Non-pigmented ciliary epithelial cell (primary cell): ENCODE measurements around the gene CTNNA1.
A peak's percentile ranks its signal among the peaks of the same experiment; 100 is the strongest.

Source experiments
- DNase-seq: peaks from one replicate; pipeline ENCODE4 v3.0.0-alpha.2; 2010; ENCODE audit warnings: low read depth

Gene CTNNA1

DNA sequence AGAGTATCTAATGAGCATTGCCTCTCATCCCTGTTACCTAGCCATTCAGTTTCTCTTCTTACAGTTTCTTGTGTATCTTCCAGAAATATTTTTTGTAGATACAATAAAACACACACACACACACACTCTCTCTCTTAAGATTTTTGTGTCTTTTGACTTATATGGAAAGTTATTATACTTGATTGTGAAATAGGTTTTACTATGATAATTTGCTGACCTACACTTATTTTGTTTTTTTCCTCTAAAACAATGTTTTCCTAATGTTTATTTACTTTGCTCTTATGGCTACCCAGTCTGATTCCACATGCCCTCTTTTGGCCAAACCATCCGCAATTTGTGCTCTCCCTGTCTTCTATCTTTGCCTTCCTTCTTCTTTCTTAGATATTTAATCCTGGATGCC is 96.7 kb downstream of the CTNNA1 start:
- DNase-seq, result no peak

DNA sequence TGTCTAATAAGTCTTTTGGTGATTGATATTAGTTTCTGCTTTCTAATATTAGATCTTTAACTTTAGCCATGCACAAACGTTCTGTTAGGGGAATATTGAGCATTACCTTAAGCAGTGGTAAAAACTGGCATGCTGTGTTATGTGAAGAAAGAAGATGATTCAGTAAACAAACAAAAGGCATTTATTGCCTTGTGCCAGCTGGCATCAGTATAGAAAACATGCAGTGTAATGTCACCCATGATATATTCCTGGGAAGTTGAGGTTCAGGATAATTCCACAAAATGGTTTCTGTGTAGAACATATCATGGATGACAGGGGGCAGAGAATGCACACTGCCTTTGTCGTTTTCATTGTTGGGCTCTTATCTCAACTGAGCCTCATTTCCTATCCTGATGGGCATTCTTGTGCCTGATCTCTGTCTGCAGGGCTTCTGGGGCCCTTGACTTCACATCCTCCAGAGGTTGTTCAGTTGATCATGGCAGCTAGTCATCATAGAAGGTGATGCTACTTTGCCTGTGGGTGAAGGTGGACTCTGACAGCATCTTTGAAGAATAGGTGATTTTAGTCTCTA is 97.7 kb downstream of the CTNNA1 start:
- DNase-seq, result no peak

DNA sequence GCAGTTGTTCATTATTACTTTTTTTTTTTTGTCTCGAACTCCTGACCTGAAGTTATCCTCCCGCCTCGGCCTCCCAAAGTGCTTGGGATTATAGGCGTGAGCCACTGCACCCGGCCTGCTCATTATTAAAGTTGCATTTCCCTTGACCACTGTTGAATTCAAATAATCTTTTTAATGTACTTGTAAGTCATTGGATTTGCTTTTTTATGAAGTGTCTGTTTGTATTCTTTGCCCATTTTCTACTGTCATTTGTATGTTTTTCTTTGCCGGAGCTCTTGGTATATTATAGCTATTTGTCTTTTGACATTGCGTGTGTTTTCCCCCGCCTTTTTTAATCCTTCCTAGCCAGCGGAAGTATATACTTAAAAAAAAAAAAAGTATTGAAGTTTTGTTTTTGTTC is 99.9 kb downstream of the CTNNA1 start:
- no peak for DNase-seq

DNA sequence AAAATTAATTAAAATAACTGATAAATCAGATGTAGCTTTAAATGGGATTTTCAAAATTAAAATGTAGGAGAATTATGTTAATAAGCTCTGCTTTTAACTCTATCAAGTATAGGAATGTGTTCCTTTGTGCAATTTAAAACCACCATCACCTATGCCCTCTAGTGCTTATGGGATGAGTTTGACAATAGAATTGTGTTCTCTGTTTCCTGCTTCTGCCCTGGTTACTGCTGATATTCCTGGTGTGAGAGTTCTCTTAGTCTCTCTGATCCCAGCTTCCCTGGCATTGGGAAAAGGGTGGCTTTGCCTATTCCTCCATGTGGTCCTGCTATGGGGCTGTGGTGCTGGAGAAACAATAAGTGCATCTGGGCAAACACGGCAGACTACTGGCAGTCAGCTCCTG is 113.8 kb downstream of the CTNNA1 start:
- DNase-seq, result no peak

DNA sequence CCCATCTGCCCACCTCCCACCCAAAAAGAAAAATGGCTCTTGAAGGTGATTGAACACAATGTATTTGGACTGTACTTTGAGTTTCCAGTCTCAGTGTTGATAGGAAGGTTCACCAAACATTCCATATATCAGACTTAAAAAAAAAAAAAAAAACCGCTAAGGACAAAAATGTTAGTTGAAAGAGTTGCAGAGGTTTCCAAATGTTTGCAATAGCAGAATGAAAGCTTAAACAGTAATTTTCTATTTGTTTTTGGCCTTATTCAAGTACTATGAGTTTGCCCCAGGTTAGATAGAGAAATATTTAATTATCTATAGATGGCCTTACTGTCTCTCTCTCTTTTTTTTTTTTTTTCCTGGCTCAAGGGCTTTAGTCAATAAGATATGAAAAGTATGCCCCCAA is 115.8 kb downstream of the CTNNA1 start:
- DNase-seq, result no peak

DNA sequence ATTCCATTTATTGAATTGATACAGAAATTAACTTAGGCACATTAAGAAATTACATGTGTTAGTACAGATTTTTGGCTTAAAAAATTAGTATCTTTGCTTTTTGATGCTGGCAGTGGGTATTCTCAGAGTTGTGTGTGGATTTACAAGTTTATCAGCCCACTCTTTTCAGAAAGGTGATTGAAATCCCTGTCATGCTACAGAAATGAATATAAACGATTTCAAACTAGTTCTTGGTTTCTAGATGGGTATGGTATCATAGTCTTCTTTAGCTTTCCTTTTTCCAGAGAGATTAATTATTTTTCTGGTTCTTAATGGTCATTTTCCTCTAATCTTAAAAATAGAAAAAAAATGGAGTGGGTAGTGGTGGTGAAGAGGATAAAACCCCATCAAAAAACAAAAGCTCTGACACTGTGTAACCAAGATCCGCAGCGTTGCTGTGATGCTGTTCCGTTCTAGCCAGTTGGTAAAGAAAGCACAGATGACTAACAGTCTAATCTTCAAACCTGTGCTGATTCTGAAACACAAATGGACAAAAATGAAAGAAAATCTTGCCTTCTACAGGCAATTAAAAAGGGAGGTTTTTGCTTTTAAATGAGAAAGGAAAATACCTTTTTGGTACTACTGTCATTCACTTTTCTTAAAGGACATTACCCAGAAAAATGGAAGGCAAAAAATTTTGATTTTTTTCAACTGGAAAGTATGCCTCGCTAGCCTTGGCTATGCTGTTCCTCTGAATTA is 116.7 kb downstream of the CTNNA1 start:
- peak; percentile 31 for DNase-seq

DNA sequence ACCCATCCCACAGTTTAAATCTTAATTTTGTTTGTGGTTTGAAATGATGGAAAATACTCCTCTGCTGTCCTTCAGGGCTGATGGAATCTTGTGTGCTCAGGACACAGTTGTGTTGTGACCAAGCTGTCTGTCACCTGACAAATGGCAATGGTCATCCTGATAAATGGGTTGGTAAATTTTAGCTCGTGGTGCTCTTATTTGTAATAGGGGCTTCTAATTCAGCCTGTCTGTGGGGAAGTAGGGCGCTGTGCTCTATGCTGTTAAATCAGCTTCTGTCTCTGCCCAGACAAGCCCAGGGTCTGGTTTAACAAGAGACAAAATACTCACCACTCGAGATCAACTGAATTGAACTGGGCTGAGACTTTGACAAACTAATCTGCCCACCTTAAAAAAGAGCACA is 117.4 kb downstream of the CTNNA1 start:
- DNase-seq, result no peak

DNA sequence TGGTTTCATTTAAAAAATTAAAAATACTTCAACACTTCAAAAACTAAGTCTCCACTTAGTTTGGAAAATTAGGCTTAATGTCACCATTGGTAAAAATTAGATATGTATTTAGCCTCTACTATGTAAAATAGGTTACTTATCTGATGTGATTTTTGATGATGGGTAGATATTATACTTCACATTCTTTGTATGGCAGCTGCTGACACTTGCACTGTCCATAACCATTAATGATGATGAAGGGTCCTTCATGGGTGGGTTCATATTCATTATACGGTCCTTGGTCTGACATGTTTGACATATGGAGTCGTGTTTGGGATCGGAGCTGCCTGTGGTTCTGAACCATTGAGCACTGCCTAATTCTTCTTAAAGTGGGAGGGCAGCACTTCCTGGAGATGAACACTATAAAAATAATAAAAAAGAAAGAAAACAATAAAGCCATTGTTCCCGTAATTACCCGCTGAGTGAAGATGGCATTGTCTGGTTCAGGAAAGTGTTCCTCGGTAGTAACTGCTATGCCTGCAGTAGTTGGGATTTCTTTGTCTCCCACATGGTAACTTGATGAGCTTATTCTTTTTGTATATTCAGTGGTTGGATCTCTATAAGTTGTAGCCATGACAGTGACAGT is 119.7 kb downstream of the CTNNA1 start:
- no peak for DNase-seq

DNA sequence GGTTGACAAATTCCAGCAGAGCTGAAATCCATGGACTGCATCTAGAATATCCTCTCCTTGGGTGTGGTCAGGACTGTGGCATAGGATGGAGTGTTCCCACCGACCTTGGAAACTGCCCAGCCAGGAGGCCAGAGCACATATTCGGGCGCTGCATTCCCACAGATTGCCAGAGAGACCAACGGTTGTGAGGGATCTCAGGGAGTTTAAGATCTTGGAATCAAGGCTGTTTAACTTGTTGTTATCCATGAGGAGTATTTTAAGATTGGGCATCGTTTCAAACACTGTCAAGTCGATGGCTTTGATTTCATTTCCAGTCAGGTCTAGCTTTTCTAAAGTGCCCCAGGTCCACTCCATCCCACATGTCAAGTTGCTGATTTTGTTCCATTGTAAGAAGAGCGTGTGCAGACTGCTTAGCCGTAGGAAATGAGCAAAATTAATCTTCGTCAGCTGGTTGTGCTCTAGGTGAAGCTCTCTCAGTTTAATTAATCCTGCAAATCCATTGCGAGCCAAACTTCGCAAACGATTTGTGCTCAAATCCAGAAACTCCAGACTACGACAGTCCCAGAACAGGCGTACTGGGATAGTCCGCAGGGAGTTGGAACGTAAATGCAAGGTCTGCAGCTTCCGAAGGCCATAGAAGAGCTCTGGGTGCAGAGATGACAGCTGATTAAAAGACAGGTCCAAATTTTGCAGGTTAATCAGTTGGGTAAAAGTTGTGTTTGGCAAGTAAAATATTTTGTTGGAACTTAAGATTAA is 120.4 kb downstream of the CTNNA1 start:
- no peak for DNase-seq

DNA sequence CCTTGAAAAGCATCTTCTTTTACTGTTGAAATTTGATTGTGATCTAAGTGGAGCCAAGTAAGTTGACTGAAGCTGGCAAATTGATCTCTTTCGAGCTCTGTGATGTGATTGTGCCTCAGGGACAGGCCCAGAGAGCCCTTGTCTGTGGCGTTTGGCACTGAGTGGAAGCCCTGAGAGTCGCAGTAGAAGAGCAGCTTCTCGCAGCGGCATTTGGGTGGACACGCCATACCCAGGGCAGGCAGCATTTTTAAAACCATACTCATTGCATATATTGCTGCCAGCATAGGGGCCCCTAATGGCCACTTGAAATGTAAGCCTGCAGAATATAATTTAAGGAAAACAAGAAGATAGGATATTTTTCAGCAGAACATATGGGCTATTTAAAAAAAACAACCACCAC is 121.0 kb downstream of the CTNNA1 start:
- DNase-seq, result no peak

DNA sequence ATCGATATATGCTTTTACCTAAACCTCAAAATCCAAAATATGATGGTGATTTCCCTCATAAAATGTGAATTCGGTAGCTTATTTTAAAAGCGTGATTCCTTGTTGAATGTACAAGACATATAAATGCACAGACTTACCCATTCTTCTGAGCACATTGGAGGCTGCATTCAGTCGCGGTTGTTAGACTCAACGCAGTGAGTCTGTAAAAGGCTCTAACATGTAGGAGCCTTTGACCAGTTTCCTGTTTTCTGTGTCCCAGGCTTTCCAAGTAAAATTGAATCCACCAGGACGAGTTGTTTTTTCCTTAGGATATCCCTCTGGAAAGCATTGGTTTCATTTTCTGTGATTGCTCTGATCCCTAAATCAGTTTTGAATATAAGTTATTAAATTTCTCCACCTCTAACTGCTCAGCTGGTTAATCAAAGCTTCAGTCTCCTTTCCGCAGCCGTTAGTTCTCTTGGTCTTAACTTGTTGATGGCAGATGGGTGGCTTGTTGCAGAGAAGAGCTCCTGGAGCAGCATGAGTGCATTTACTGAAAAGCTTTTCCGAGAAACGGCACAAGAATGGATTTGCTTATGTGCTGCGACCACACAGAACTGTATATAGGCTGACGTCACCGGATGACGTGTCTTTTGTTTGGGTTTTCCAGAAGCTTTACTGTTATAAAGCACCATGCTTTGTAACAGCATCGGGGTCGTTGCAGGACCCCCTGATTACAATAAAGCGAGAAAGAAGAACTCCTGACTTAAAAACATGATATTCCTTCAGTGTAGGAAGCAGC is 121.7 kb downstream of the CTNNA1 start, which contains the start of gene LRRTM2:
Gene LRRTM2, minus strand, starts transcription at position 565 of the 781 bp plus-strand sequence. Its CDS starts 424 bp downstream, at position 141.
- DNase-seq, result peak; percentile 66

DNA sequence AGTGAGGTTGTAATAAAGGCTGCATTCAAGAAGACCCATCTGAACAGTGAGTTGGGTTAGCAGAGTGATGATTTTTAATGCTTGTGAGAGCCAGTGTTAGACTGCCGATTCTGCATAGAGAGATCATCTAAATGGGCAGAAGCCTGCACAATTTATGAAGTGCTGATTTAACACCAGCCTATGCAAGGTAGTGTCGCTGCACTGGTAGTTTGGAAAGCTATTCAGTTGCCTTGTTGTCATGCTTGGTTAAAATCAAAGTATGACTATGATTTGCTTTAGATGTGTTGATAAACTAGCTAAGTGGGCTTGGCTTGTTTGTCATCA is 122.3 kb downstream of the CTNNA1 start:
- DNase-seq, result no peak

DNA sequence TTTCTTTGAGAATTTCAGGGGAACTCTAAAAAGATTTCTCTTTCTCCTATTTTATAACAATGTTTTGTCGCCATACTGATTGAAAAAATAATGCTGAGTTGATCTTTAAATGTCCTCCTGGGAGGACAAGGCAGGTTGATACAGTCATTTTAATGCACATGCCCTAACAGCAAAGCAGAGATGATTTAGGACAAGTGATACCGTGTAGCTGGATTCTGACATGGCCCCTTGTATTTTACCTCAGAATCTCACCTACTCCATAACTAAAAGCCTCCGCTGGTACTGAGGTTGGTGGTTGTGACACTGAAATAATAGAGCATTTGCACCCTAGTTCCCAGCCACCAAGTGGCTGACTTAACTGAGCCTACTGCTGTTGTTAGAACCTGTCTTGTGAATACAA is 122.7 kb downstream of the CTNNA1 start:
- no peak for DNase-seq

DNA sequence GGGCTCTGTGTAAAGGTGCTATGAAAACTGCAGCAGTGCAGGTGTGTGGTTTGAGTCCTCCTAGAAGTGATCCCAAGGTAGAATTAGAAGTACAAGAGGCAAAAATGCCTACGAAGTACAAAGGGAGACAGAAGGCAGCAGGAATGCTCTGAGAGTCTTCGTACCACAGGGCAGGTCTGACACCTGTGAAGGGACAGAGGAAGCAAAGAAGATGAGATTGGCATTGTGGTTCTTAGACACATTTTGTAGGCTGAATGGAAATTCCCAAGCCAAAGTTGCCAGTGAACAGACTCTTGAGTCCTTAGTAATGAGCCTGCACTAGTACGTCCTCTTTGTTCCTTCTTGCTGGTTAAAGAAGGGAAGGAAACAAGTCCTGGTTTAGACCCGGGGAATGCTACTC is 123.6 kb downstream of the CTNNA1 start:
- no peak for DNase-seq

DNA sequence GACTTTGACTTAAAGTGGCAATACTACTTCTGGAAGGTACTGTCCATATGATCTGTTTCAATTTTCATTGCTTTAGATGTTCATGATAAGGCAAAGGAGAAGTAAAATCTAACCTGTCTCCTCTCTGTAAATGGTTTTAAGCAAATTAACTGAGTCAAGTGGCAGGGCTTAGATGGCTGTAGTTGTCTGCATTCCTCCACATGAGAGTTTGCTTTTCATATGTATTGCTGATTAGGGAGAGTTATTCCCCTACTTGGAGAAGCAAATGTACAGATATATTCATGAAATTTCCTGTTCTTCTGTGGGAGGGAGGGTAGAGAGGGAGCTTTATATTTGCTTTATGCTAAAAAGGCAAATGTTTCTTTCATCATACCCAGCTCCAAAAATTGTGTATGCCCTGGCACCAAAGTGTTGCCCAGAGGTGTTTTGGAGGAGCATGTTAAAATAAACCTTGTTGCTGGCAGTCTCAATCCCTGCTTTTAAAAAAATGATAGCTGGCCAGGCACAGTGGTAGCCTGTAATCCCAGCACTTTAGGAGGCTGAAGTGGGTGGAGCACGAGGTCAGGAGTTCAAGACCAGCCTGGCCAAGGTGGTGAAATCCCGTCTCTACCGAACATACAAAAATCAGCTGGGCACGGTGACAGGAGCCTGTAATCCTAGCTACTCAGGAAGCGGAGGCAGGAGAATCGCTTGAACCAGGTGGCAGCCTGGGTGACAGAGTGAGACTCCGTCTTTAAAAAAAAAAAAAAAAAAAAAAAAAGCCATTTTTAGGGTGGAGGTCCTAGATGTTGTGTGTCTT is 125.4 kb downstream of the CTNNA1 start:
- no peak for DNase-seq

DNA sequence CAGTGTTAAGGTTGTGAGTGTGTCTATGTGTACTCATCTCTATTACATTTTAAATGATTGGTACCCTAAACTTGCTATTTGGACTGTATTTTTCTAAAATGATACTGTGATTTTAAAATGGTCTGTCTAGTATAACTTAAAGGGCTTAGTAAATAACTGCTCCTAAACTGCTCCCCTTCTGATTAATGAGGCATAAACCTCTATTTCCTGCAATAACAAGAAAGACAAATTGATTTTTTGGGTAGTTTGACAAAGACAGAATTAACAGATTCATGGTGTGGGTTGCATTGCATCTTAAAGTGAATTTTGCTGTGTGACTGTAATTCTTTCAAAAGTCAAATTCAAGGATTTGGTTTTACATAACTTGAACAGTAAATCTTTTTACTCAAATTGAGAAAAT is 130.0 kb downstream of the CTNNA1 start:
- DNase-seq, result no peak

DNA sequence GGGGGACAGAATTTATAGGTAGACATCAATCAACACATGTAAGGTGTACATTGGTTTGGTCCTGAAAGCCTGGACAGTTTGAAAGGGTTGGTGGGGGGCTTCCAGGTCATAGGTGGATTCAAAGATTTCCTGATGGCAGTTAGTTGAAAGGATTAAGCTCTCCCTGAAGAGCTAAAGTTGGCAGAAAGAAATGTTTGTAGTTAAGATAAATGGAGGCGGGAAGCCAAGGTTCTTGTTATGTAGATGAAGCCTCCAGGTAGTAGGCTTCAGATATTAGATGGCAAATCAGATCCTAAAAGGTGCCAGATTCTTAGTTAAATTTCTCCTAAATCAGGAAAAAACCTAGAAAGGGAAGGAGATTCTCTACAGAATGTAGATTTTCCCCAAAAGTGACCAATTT is 130.9 kb downstream of the CTNNA1 start:
- DNase-seq, result no peak

DNA sequence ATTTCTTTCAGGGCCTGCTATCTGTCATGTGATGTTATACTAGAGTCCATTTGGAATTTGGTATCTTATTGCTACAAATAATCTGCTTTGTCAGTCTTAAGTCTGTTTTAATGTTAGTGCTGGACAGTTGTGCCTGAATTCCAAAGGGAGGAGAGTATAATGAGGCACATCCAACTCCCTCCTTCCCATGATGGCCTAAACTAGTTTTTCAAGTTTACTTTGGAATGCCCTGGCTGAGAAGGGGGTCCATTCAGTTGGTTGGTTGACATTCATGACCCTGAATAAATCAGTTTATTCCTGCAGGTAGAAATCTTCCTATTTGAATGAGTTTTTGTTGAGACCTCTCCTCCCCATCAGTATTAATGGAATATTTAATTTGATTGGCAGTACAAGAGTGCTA is 131.3 kb downstream of the CTNNA1 start:
- DNase-seq, result no peak

DNA sequence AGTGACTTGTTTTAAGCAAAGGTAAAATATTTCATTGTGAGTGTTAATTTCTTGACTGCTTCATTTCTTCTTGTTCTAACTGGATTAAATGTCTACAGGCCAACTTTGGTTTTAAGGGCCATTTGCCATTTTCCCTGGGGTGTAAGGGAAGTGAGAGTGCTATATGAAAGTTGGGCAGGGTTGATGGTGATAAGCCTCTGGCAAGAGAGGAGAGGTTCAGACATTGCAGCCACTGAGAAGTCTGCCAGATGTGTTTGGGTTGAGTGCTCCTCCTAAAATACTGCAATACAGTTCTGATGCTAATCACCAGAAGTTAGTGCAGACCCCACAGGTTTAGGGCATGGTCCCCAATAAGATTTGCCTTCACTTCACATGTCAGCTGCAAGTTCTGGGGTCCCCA is 136.8 kb downstream of the CTNNA1 start:
- no peak for DNase-seq

DNA sequence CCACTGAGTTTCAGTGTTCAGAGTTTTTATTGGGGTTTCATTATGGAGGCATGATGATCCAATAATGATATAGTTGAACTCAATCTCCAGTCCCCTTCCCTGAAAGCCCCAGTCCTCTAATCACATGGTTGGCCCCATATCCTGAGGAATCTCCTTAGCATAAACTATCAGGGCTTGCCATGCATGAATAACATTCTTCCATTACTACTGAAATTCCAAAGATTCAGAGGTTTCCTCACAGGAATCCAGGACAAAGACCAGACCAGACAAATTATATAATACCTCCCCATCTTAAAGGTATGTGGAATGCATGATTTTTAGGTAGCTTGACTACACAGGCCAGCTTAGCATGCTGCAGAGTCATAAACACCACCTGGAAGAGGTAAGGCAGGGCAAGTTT is 137.4 kb downstream of the CTNNA1 start:
- DNase-seq, result no peak

DNA sequence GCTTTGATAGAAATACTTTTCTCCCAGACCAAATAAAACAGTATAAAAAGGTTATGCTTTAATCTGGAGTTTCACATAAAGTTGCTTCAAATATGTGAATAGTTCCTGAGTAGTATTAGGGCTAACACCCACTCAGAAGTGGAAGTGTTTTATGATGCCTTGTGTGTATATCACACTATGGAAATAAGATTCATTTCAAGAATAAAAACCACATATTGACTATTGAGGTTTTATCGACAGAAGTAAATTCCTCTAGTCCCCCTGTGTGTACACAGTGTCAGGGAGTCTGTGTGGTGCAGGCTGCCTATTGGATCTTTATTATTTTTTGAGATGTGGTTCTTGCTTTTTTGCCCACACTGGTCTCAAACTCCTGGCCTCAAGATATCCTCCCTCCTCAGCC is 142.7 kb downstream of the CTNNA1 start:
- DNase-seq, result no peak
